HG02642 (cell line): ENCODE data around the gene DNM2.

ENCODE experiments used
- ATAC-seq: cut with Tn5 transposase; IDR thresholded peaks from one replicate; pipeline ENCODE4 v1.9.1; 2021; ENCODE audit warnings: mild to moderate bottlenecking; ENCODE audit not compliant: unreplicated experiment, poor library complexity

Gene DNM2

GRCh38 chr19:10768936-10769335 is 51.1 kb downstream of the DNM2 start:
- ATAC-seq = no peak

- ATAC-seq = no peak
Observed at GRCh38 chr19:10769533-10770491, 51.9 kb downstream of the DNM2 start.

GRCh38 chr19:10773969-10774368 is 56.1 kb downstream of the DNM2 start:
- no peak for ATAC-seq

GRCh38 chr19:10774893-10775292 is 57.0 kb downstream of the DNM2 start:
- ATAC-seq = no peak

GRCh38 chr19:10776900-10777650 is 59.2 kb downstream of the DNM2 start:
- no peak for ATAC-seq

- ATAC-seq = no peak
Observed at GRCh38 chr19:10780368-10780767, 62.5 kb downstream of the DNM2 start.

- no peak for ATAC-seq
Observed at GRCh38 chr19:10782795-10783194, 64.9 kb downstream of the DNM2 start.

GRCh38 chr19:10784257-10784656 is 66.4 kb downstream of the DNM2 start:
- ATAC-seq = no peak

GRCh38 chr19:10788146-10788545 is 70.3 kb downstream of the DNM2 start:
- no peak for ATAC-seq

- no peak for ATAC-seq
Observed at GRCh38 chr19:10789866-10790265, 72.0 kb downstream of the DNM2 start.

- ATAC-seq = no peak
Observed at GRCh38 chr19:10796653-10797052, 78.8 kb downstream of the DNM2 start.

GRCh38 chr19:10797078-10797477 is 79.2 kb downstream of the DNM2 start:
- no peak for ATAC-seq

- ATAC-seq = no peak
Observed at GRCh38 chr19:10797541-10798256, 79.8 kb downstream of the DNM2 start.

GRCh38 chr19:10800488-10800887 is 82.6 kb downstream of the DNM2 start:
- no peak for ATAC-seq

- no peak for ATAC-seq
Observed at GRCh38 chr19:10802479-10802878, 84.6 kb downstream of the DNM2 start.

- no peak for ATAC-seq
Observed at GRCh38 chr19:10803252-10803651, 85.4 kb downstream of the DNM2 start.

- ATAC-seq = no peak
Observed at GRCh38 chr19:10805065-10805757, 87.3 kb downstream of the DNM2 start.

GRCh38 chr19:10805758-10806247 is 87.9 kb downstream of the DNM2 start:
- no peak for ATAC-seq

GRCh38 chr19:10808937-10809649 is 91.2 kb downstream of the DNM2 start:
- no peak for ATAC-seq
